ENCODE results near the gene HHAT.

Gene HHAT

DNA sequence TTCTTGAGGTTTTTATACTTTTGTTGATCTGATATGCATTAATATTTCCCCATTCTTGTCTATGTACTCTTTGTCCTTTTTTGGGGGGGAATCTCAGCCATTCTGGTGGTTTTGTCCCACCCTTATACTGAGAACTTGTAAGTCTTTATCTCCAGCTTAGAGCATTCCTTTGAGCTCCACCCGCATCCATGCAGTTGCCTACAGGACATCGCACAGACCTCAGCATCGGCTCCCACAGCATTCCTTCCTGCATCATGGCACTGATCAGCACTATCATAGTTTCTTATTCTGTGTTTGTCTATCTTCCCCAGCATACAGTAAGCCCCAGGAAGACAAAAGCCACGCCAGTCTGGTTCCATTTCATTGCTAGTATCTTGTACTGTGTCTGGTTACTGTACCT is 33.0 kb downstream of the HHAT start:
- DNase-seq, result no peak

DNA sequence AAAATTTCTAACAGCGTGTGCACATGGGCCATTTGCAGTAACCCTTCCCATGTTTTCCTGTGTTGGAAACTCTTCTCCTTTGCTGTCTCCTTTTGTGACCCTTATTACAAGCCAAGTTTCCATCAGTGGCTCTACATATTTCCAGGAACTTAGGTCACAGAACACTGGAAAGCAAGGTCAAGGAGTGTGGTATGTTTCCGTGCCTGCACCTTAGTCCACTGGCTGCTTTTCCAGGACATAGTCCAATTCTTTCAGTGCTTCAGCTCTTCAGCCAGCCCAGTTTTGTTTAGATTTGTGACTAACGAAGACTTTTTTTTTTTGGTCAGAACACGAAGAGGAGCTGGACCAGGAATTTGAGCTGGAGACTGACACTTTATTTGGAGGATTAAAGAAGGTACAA is 33.8 kb downstream of the HHAT start:
- DNase-seq, result no peak

DNA sequence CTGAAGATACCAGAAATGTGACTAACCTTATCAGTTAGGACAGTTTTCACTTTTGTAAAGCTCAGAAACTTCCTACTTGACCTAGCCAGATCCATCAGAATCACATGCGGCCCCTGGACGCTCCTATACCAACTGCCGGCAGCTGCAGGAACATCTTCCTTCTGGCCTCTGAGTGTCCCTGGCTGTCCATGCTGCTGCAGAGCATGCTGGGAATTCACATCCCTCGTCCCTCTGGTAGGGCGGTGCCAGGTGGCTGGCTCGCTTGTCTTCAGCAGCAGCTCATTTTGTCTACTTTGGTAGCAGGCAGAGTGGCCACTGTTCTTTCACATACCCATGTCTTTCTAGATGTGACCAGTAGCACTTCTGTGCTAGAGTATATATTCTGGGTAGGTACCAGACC is 34.4 kb downstream of the HHAT start:
- DNase-seq, result no peak

DNA sequence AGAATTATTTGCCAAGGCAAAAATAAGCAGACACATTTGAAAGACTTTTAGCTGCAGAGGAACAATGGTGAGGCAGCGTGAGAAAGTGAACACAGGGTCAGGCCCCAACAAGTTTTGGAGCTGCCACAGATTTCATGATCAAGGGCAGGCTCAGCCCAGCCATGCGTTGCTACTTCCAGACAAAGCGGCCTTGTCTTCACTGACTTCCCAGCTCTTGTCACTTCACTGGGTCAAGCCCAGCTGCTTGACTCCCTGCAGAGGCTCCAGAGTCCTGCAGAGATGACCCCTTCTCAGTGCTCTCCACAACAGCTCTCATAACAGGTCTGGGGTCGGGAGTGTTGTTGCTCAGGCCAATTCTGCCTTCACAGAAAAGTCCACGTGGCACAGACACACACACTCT is 35.8 kb downstream of the HHAT start:
- no peak for DNase-seq

DNA sequence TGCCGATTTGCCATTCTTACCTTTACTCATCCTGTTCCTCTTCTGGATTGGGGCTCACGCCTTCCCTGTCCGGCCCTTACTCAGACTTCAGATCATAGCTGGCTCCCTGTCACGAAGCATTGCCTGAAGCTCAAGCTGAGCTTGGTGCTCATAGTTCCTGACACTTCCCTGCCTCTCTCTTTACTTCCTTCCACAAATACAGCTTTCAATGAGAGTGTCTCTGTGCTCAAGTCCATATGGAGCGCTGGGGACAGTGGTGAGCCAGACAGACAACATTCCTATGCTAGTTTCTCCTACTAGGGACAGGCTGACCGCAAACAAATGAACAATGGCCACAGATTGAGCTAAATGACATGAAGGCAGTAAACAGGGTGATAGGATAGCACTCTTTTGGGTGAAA is 38.1 kb downstream of the HHAT start:
- DNase-seq, result no peak

DNA sequence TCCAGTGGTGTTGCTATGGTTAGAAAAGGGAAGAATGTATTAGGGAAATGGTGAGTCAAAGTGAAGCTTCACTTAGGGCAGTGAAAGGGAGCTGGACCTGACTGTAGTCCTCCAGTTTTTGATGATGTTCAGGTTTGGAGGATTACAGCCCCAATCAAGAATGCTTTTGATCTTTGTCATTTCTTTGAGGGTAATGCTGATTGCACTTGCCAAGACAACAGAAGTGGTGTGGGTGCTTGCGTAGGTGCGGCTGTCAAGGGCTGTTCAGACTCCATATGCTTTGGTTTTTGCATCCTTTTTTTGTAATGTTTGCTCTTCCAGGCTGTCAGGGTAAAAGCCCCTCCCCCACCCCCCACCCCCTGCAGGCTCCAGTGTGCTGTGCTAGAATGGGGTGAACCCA is 38.9 kb downstream of the HHAT start:
- no peak for DNase-seq

DNA sequence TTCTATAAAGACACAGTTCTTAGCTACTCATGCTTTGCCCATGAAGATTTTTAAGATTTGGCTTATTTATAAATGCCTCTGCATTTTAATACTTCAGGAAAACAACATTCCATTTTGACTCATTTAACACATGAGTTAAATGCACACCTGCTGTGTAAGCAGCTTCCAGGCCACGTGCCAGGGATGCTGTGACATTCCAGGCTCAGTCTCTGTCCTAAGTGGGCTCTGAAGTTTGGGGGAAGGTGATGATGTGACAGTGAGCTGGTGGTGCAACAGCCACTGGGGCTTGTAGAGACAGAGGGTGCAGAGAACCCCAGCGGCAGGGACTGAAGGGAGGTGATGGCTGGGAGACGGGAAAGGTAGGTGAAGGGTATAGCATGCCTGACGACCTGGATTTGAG is 40.7 kb downstream of the HHAT start:
- no peak for DNase-seq

DNA sequence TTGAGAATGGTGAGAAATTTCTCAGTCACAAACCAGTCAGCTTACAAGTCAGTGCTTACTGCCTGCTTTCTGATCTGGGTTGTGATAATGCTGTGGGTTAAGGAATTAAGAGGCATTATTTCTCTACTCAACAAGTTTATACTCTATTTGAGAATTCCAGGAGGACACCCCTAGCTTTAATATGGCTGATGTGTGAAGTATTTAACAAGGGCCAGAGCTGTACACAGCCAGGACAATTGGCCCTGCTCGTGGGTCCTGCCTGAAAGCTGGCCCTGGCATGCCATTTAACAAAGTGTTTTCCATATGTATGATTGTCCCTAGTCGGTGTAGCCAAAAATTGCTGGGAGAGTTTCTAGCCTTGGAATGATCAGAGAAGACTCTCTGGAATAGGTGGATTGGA is 43.2 kb downstream of the HHAT start:
- DNase-seq, result no peak

DNA sequence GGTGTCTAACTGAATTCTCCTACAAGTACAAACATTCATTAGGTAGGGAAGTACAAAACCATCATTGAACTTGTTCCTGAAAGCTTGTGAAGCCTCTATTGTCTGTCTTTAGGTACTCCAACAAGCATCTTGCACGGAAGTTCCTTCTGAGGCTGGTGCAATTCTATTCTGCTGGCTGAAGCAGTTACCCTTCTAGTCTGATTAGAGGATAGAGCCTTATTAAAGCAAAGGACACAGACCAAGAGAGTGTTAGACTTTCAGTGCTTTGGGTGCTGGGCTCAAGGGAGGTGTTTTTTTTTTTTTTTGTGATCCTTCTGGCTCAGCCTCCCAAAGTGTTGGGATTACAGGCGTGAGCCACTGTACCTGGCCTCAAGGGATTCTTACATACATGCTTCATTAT is 43.8 kb downstream of the HHAT start:
- DNase-seq, result no peak

DNA sequence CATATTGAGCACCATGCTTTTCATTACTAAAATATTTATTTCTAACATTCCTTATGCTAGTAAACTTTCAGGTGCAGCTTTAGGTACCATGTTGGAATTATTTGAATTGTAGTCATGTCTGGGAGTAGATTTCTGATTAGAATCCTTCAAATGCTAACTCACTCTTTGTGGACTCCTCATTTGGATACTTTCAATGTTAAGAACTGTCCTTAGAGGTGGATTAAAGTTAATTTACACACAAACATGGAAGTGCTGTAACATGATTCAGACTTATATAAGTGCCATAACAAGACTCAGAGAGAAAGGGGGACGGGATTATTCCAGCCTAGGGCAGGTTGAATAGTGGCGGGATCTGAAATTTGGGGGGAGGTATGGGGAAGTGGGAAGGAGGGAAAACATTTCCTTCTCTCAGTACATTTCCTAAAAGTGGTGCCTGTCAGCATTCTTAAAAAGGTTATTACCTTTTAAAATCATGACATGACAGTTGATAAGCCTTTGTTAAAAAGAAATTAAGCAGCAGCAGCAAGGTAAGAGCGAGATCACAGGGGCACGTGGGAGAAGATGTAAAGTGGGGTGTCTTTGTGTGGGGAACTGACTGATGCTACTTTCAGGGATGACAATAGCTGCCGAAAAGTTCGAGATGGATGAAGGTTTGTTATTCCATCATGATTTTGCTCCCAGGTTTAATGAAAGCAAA is 44.4 kb downstream of the HHAT start:
- DNase-seq, result no peak

DNA sequence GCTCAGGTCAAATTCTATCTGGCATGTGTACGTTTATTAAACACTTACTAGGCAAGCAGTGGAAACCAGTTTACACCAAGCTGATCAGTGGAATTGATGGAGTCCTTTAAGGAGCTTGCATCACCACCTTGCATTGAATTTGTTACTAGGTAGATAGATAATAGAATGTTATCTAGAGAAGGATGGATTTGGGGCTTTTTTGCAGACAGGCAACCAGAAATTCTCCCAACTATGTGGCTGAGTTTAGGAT is 44.9 kb downstream of the HHAT start:
- no peak for DNase-seq

DNA sequence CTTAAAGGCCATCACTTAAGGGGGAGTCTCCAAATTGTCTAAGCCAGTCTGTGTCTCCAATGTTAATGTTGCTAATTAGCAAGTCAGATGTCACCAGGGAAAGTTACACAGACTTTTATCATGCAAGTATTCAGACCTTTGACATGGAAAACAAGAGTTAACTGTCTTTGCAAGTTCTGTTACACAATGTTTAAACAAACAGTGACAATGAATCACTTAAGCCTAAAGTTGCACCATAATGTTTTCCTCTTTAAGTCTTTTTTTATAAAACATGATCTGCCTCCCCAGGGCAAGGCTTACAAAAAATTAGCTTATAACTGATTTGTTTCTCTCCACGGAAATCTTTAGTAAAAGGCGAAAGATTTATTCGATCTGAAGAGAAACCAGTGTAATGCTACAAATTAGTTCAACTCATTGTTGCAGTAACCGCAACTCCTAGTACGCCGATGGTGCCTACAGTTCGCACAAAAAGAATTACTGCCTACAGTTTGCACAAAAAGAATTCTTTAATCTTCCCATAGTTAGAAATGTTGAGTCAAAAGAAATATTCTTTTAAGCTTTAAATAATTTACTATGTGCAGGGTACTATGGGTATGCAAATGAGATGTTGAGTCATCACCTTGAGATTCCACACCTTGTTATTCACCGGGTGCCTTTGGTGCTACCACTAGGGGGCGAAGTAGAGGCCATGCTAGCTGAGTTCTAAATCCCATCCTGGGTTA is 45.3 kb downstream of the HHAT start:
- DNase-seq, result peak; percentile 92

DNA sequence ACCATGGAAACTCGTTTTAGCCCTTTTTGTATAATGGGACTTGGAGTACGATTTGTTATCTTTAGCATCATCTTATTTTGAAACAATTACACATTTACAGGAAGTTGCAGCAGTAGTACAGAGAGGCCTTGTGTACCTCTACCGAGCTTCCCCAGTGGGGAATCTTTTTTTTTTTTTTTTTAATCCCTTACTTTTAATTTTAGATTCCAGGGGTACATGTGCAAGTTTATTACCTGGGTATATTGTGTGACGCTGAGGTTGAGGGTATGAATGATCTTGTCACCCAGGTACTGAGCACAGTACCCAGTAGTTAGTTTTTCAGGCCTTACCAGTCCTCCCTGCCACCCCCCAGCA is 45.9 kb downstream of the HHAT start:
- DNase-seq, result no peak

DNA sequence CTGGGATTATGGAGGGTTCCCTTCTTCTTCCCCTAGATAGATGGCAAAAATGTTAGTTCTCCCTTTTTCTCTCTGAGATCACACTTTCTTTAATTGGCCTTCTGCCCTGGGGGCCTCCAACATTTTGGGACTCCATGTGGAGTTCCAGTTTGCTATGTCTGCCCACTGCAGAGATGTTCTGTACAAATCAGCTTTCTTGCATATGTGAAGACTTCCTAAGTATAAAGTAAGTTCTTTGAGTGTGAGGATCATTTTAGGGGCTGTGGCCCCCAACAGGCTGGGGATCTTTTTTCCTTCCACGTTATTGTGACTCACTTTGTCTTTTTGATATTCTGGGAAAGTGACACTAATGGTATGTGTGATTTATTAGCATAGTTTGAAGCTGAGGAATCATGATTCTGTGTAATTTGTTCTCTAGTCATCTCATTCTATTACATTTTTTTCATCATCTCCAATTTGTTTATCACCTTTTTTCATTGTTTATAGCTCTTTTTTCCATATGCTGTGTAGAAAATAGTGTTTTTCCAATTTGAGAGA is 48.2 kb downstream of the HHAT start:
- no peak for DNase-seq

DNA sequence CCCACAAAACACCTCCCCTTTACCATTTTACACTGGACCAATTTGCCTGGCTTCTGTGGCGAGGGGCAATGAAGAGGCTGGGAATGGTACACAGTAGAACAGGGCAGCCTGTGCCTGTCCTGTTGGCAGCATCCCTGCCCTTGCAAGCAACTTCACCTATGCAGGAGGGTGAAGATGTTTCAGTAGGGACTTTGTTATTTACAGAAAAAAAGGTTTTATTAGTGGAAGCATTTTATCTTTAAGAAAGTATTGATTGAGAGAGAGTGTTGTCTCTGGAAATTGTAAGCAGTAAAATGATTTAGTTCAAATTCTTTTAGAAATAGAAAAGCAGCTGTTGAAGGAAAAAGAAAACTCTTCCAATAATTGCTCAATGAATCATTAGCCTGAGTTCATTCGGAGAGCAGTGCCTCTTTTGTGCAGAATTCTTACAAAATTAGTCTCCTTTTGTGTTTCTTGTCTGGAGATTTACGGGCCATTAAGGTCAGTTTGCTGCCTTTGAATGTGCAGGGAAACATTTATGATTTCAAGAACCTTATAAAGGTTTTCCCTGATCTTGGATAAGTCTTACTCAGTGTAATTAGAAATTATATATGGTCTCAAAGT is 49.1 kb downstream of the HHAT start:
- DNase-seq, result no peak

DNA sequence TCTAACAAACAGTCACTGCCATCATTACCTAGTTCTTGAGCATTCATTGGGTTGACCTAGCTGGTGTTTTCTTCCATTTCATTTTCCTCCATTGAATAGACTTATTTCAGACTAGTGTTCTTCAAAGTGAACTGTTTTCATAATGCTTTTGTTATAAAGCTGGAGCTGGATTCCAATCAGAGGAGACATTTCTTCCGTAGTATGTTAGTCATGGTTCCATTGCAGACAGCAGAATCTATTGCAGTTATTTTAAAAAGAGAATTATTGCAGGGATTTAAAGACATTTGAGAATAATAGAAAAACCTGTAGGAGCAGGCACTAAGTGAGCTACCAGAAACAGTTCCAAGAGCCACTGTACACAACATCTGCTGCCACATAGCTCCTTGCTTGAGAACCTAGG is 50.0 kb downstream of the HHAT start:
- no peak for DNase-seq

DNA sequence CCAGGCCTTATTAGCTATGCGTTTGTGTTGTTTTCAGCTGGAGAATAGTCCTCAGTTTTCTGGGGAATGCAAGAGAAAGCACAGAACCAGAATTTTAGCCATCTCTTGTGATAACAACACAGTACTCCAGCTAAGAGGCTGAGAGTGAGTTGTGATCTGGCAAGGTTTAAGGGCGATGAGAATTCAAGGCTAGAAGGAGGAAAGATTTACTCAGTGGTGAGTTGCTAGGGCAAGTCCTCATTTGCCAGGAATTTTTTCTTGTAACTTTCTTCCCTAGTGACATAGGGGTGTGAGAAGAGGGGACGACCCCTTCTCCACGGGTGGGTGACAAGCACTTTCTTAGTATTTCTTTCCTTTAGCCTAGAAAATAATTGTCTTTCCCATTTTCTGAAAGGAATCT is 53.2 kb downstream of the HHAT start:
- DNase-seq, result no peak

DNA sequence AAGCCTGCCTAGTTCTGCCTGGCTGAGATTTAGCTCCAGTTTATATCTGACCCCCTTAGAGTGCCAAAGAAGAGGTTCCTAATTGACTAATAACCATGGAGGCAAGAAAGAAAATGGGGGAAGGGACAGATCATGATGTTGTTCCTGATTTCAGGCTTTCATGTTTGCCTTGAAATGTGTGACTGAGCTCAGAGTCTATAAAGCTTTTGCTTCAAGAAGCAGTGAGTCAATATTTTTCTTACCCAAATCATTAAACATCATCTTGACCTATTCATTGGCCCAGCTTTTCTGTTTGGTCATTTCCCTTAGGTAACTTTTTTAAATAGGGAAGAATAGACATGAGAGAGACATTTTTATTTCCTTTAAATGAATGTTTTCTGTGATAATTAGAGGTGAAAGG is 55.9 kb downstream of the HHAT start:
- DNase-seq, result no peak

DNA sequence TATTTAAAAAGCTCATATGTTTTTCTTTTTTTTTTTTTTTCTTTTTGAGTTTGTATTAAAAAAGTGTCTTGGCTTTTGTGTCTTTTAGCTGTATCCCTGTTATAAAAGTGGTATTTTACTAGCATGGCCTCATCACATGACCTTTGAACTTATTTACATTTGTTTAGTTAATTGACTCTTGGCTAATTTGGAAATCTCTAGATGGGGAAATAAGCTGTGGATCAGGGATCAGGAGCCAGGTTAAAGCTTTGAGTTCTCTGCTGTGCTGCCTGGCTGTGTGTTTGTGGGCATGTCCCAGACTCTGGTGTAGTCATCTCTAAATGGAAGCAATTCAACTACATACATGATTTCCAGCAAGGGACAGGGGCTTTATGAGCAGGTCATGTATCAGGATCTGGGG is 56.5 kb downstream of the HHAT start:
- no peak for DNase-seq

DNA sequence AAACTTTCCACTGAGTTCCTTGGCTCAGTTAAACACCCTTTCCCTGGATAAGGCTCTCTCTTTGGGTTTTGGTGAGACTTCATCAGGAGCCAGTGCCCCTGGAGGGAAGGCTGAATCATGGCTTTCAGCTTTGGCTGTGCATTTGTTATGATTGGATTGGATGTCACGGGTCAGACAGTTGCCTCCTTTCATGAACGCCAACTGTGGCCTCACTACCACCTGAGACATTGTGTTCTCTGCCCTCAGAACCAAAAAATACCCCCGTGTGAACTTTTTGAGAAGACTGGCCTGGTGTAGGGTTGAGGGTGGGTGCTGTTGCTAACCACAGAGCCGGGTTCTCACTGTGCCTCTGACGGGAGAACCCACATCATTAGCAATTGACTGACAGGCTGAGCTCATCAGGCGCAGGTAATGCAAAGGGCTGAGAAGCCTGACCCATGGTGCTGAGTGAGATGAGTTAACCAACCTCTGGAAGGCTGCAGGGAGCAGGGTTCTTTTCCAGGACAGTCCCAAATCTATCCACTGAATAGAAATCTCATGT is 65.6 kb downstream of the HHAT start:
- no peak for DNase-seq

DNA sequence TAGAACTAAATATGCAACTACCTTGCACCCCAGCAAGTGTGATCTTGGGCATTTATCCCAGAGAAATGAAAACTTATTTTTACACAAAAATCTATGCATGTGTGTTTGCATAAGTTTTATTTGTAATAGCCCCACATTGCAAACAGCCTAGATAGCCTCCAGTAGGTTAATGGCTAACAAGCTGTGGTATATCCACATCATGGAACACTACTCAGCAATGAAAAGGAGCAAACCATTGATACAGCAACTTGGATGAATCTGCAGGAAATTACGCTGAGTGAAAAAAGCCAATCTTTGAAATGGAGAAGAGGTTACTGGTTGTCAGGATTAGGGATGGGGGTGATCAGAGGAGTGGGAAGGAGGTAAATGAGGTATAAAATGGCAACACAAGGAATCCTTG is 67.8 kb downstream of the HHAT start:
- DNase-seq, result no peak

DNA sequence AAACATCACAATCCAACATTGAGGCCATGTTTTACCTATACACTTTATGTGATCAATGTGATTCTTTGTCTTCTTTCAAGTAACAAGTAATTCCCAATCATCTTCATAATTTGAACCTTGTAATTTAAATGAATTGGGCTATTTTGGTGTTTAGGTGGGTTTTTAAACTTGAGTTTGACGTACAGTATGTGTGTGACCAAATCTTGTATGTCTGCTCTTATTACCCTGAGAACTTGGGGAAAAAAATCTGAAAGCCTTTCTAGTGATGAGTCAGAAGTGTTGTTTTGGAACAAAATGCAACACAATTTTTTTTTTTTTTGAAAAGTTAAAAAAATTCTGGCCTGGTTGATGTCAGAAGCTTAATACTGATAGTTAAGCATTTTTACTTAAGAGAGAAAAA is 68.5 kb downstream of the HHAT start:
- DNase-seq, result peak; percentile 19

DNA sequence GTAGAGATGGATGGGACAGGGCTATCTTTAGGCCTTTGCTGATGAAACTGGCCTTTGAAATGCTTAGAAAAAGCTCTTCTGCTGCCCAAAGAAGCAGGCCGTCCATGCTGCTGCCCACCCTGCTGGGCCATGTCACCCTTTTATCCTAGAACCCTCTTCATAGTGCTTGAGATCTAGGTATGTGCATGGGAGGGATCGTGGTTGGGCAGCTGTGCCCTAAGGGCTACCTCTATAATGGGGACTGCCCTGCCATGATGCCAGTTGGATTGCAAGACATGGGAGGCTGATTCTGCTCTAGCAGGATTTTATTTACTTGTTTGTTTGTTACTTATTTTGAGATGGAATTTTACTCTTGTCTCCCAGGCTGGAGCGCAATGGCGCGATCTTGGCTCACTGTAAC is 69.0 kb downstream of the HHAT start:
- no peak for DNase-seq

DNA sequence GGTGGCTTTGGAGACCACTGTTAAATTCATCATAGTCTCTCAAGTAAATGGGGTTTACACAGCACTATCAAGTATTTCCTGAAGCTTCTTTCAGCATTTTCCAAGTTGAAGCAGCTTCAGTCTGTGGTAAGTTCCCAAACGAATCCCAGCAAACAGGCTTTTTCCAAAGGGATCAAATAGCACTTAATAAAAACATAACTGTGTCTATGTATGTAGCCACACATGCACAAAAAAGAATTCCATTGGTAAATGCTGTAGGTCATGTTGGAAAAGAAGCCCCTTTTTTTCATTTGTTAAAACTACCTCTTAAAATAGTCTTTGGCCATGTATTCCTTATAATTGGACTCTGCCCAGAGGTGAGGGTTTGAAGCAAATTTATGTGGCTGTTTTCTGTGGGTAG is 69.8 kb downstream of the HHAT start:
- DNase-seq, result no peak
